Loucy (cell line): ENCODE results near the gene APLN.

ENCODE experiments used
- CTCF ChIP-seq: fragments of 200-600 bp; sonication (generic); conservative IDR thresholded peaks from 2 replicates; pipeline ENCODE4 v1.5.1; 2014; ENCODE audit warnings: mild to moderate bottlenecking, antibody characterized with exemption, low read length
- EZH2phosphoT487 ChIP-seq: fragments of 200-600 bp; IDR thresholded peaks from 2 replicates; pipeline ENCODE4 v1.6.1; 2018; ENCODE audit warnings: antibody characterized with exemption, mild to moderate bottlenecking, moderate library complexity, borderline replicate concordance

GRCh38 chrX:129690435-129690834 is 35.7 kb upstream of the APLN start:
- no peak for TF ChIP-seq CTCF
- TF ChIP-seq EZH2phosphoT487 = no peak
